DMS53 (cell line): ENCODE results near the gene MRGPRF.

ENCODE experiments used
- DNase-seq: peaks from one replicate; lab custom pipeline; 2025; lab: John Stamatoyannopoulos, UW

Gene MRGPRF

DNA sequence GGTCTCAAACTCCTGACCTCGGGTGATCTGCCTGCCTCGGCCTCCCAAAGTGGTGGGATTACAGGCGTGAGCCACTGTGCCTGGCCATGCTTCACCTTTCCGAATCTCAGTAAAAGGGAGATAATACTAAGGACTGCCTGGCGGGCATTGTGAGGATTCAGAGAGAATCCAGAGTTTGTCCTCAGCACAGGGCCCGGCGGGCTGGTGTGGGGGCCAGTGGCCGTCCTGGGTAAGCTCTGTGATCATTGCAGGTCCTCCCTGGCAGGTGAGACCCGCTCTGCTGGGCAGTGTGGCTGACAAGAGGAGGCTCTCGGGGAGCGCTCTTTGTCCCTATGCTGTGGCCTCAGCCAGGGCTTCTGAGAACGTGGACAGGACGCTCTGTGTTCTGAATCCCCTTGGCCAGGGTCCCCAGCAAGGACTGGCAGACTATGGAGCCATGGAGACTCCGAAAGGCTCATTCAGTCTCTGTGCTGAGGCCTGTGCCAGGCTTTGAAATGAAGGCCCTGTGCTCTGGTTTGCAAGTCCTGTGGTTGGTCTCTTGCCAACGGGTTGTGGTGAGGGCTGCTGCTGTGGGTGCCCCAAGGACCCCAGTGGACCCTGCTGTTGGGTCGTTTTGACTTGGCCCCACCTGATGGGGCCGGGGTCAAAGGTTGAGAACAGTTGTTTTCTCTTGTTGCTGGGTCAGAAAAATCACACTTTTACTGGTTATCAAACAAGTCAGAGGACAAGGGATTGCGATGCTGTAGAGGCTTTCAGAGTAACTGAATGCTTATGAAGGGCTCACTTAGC lies 37.7 kb upstream of the MRGPRF start:
- DNase-seq: no peak

- peak; percentile 49 for DNase-seq
Measured at GRCh38 chr11:69049490-69049867, 36.4 kb upstream of the MRGPRF start.

DNA sequence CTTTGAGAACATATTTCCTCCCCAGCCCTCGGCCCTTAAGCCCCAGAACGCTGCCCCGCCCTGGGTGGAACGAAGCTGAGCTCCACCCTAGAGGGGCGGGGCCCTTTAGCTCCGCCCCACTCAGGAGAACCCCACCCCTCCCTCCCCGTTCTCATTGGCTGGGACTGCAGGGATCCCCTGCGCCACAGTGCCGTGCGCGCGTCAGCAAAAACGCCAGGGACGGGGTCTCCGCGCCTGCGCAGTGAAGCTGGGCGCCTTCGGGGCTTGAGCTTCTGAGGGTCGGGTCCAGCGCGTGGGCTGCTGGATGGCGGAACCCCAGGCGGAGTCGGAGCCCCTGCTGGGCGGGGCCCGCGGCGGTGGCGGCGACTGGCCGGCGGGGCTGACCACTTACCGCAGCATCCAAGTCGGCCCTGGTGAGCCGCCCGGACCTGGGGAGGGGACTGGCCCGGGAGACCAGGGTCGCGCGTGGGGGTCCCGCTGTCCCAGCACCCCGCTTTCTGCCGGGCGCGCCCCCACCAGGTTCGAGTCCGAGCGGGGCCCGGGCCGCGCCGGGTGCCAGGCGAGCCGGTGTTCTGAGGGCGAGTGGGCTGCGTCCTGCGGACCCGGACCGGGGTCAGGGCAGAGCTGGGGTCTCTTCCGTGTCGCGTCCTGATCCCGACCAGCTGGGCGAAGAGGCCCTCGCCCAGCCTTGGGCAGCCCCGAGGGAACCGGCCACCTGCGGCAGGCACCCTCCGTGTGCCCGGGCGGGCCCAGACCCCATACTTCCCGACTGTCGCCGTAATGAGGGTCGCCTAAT lies 35.8 kb upstream of the MRGPRF start, which contains the start of gene TPCN2:
TPCN2 (plus strand) TSS at position 239 of the 796 bp plus-strand sequence; CDS start at position 305, 66 bp downstream.
- peak; percentile 97 for DNase-seq

GRCh38 chr11:69048031-69048693 lies 35.1 kb upstream of the MRGPRF start:
- no peak for DNase-seq

GRCh38 chr11:69044111-69045013 lies 31.3 kb upstream of the MRGPRF start:
- DNase-seq: peak; percentile 88

DNA sequence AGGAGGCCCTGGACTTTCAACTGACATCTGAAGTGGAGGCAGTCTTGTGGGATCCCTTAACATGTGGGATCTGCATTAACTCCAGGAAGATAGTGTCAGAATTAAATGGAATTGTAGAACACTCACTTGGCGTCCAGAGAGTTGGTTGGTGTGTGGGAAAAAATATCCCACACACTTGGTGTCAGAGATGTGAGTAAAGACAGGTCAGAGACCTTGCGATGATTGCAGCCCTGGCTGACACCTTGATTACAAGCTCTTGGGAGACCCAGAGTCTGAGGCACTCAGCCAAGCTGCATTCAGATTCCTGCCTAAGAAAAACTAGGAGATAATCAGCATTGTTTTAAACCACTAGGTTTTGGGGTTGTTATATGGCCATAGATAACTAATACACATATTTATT lies 28.5 kb upstream of the MRGPRF start:
- DNase-seq: no peak

DNA sequence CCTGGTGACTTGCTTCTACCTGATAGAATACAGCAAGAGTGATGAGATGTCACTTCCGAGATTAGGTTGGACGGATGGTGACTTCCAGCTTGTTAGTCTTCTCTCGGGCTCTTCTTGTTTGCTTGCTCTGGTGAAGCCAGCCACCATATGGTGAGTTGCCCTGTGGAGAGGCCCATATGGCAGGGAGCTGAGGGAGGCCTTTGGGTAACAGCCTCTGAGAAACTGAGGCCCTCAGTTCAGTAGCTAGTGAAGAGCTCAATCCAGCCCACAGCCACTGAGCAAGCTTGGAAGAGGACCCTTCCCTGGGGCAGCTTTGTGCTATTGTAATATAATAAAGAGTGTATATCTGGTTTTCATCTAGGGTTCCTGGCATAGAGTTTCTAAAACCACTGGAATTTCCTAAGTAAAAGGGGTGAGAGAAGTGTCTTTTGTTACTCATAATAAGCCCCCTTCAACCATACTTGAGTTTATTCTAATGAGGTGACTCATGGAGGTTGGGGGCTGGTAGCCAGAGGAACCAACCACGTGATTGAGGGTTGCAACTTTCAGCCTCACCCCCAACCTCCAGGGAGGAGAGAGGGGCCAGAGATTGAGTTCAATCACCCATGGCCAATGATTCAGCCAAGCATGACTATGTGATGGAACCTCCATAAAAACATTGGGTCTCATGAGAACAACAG lies 27.7 kb upstream of the MRGPRF start:
- DNase-seq: no peak

DNA sequence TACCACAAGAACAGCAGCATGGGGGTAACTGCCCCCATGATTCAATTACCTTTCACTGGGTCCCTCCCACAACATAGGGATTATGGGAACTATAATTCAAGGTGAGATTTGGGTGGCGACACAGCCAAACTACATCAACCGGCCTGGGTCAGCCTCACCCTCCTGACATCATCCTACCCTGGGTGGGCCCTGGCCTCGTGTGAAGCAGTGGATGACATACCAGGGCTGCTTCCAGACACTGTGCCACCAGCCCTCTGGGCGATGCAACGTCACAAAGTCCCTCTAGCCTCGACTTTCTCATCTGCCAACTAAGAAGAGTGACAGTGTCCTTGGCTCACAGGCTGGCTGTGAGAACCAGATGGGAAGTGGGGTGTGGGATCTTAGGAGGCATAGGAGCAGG lies 27.0 kb upstream of the MRGPRF start:
- no peak for DNase-seq

DNA sequence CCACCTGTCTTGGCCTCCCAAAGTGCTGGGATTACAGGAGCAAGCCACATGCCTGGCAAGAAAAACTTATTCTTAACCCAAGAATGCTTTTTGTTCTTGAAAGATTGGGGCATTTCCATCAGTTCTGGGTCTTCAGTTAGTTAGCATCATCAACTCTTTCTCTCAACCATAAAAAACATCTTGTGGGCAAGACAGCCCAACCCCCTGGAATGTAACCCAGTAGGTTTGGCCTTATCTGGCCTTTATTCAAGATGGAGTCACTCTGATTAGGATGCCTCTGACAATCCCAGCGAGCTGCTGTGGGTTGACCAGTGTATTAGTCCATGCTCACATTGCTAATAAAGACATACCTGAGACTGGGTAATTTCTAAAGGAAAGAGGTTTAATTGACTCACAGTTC lies 26.5 kb upstream of the MRGPRF start:
- DNase-seq: no peak

DNA sequence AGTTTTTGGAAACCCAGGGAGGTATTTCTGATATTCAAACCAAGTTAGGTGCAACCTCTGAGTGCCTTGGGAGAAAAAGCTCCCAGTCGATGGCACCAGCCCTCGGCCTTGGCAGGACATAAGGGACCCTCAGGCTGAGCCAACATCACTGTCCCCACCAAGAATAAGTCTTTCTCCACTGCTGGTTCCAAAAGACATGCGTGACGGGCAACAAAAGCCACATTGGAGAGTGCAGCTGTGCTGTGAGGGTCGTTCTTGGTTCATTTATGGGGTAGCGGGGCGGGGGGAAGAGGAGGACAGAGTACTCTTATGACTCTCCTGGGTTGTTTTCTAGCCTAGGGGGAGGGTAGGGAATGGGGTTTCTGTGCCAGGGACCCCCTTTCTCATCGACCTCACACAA lies 24.5 kb upstream of the MRGPRF start:
- DNase-seq: no peak

DNA sequence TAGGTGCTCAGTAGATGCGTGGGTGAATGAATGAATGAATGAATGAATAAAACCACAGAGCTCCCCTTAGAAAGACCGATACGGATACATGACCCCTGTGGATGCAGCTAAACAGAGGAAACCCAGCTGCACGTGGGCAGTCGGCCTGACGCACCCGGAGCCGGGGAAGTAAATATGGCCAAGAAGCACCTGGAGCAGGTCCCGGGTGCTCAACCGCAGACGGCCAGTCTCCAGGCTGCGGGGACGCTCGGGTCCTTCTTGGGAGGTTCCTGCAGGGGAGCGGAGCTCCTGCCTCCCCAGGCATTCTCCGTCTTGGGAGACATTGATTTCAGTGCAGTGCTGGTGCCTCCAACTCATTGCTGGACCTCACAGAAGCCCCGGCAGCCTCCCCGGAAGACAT lies 24.0 kb upstream of the MRGPRF start:
- peak; percentile 33 for DNase-seq

DNA sequence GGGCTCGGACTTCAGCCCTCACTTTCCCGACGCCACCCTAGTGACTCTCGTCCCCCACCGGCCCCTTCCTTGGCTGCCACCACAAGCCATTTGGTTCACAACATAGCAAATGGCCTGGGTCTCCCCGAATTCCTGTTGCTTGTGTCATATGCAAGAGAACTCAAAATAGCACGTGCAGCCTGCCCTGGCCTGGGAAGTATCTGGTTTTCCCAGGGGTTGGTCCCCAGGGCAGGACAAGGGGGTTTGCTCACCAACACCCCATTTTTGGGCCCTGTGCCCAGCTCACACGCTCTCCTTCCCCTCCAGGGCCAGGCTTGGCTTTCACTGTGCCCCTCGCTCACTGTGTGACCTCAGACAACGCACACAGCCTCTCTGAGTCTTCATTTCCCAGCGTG lies 22.9 kb upstream of the MRGPRF start:
- DNase-seq: no peak

GRCh38 chr11:69035150-69035945 lies 22.3 kb upstream of the MRGPRF start:
- DNase-seq: no peak

DNA sequence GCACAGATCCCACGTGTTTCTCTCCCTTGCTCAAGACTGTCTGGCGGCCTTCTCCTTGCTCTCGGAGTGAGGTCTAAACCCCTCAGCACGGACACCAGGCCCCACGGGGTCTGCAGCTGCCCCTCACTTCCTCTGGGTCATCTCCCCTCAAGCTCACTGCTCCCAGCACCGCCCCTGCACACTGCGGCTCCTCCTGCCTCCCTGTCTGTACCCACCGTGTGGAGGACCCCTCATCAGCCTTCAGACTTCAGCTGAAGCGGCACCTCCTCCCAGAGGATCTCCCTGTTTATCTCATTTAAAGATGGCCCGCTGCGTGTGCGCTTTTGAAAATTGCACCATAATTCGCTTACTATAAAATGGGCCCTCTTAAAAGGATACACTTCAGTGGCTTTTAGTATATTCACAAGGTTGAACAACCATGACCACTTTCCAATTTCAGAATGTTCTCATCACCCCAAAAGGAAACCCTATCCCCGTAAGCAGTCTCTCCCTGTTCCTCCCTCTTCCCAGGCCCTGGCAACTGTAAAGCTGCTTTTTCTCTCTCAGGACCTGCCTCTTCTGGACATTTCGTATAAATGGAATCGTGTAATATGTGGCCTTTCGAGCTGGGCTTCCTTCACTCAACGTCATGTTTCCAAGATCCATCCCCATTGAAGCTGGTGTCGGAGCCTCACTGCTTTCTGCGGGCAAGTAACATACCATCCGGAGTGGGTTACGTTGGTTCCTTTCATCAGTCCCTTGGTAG lies 21.2 kb upstream of the MRGPRF start:
- no peak for DNase-seq

DNA sequence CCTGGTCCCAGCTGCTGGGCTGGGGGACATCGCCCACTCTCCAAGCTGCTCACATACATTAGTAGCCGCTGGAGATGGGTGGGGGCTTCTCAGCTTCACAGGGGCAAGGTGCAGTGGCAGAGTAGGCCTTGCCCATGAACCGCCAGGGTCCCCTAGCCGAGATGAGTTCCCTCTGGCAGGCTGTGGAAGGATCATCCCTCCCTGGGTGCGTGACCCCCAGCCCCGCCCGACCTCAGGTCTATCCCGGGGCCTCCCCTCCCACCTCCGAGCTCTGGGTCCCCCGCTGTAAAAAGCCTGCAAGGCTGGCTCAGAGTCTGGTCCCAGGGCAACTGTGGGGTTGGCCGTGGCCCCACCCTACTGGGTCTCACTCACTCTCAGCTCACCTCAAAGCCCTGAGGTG lies 20.4 kb upstream of the MRGPRF start:
- no peak for DNase-seq

- DNase-seq: no peak
Measured at GRCh38 chr11:69032833-69033232, 19.8 kb upstream of the MRGPRF start.

- DNase-seq: no peak
Measured at GRCh38 chr11:69030301-69030700, 17.3 kb upstream of the MRGPRF start.

DNA sequence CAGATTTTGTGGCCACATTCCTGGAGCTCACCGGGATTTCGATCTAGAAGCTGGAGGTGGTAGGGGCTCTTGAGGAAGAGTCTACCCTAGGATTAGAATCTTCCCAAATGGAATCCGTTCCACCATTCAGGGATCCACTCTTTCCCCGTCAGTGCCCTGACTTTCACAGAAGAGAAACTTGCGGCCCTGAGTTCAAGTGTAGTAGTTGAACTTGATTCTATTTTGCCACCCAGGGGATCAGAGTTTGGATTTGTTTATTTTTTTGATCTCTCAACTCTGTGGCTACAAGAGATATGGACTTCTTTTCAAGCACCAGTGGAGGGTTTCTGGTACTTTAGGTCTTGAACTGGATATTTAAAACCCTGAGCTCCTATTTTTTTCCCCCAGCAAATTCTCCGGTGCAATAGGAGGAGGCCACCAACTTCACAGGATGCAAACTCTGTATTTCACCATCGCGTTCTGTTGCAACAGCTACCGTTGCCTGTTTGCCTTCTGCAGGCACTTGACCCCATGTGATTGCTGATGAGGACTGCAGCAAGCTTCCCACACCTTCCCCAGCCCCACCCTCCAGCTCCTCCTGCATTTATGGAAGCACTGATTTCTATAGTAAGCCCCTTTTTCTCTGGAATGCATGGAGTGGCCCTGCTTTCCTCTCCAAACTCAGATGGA lies 14.8 kb upstream of the MRGPRF start:
- no peak for DNase-seq

DNA sequence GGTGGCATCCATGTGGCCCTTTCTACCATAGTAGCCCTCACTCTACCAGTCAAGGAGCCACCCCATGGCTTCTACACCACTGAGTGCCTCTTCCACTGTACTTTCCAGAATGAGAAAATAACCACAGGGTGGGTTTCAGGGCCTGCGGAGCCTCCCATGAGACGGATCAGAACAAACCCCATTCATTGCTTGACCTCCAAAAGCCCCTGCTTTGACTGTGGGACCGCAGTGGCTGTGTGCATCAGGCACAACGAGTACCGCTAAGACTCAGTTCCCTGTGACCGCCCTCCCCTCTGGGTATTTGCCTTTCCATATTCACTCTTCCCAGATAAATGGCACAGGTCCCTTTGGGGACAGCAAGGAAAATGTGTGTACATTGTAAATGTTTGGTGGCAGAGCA lies 11.5 kb upstream of the MRGPRF start:
- no peak for DNase-seq
